CD4-positive, alpha-beta T cell treated with Interleukin-15 for 4 hours (primary cell): ENCODE results near the gene PFN3.
"Not testable (repeated sequence)": the region's sequence is repeated elsewhere in the genome, so short reads cannot be mapped to it uniquely, and the experiment has no call there.

Source experiments
- DNase-seq: peaks from one replicate; pipeline ENCODE4 v3.0.0-alpha.2; 2020; ENCODE audit warnings: low spot score

PFN3 gene

DNA sequence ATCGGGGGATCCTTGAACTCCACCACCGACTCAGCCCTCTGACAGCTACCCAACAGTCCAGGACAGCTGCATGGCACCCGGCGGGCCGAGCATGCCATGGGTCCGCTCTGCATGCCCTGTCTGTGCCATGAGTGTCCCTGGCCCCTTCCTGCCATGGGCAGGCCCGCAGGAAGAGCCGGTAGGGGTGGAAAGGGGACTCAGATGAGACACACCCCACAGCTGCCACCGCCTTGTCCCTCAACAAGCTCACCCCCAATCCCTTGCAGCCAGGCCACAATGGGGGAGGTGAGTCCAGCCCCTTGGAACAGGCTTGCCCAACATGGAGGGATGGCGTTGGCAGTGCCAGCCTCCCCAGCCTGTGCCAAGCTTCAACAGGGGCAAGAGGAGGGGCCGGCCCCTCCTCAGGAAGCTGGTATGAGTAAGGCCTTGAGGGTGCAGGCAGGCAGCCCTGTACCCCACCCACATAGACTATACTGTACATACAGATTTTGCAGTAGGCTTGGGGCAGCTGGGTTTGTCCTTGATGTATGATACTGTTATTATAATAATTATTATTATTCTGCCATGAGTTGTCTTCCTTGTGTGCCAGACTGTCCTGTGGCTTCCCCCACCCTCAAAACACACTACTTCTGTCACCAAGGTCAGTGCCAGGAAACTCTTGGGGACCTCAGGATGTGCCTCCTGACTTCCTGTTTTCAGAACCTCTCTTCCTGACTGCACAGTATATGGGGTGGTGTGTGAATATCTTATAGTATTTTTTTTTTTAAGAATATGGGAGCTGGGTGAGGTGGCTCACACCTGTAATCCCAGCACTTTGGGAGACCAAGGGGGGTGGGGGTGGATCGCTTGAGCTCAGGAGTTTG lies 28.2 kb downstream of the PFN3 start:
- DNase-seq, result peak; percentile 63

DNA sequence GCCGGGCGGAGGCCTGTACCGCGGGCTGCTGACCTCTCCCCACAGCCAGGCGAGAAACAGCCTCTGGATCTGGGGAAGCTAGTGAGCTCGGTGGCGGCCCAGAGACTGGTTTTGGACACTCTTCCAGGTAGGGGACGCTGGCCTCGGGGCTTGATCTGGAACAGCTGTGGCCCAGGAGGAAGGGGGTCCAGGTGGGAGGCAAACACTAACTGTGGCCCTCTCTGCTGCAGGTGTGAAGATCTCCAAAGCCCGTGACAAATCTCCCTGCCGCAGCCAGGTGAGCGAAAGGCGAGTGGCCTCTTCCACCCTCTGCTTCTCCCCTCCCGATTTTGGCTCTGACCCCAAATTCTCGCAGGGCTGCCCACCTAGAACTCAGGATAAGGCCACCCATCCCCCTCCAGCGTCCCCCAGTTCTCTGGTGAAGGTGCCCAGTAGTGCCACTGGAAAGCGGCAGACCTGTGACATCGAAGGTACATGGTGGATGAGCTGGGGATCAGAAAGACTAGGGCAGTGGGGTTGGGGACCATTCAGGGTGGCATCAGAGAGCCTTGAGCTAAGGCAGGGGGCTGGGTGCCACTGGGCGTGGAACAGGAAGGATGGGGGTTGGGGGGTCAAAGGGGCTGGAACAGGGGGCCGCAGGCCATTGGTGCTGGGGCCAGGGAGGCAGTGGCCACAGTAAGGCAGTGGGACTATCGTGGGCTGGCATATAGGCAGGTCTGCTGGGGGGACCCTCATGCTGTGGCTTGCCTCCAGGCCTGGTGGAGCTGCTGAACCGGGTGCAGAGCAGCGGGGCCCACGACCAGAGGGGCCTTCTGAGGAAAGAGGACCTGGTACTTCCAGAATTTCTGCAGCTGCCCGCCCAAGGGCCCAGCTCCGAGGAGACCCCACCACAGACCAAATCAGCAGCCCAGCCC lies 29.1 kb downstream of the PFN3 start:
- DNase-seq, result no peak

GRCh38 chr5:177370488-177371119 lies 29.9 kb downstream of the PFN3 start:
- DNase-seq, result peak; percentile 68

DNA sequence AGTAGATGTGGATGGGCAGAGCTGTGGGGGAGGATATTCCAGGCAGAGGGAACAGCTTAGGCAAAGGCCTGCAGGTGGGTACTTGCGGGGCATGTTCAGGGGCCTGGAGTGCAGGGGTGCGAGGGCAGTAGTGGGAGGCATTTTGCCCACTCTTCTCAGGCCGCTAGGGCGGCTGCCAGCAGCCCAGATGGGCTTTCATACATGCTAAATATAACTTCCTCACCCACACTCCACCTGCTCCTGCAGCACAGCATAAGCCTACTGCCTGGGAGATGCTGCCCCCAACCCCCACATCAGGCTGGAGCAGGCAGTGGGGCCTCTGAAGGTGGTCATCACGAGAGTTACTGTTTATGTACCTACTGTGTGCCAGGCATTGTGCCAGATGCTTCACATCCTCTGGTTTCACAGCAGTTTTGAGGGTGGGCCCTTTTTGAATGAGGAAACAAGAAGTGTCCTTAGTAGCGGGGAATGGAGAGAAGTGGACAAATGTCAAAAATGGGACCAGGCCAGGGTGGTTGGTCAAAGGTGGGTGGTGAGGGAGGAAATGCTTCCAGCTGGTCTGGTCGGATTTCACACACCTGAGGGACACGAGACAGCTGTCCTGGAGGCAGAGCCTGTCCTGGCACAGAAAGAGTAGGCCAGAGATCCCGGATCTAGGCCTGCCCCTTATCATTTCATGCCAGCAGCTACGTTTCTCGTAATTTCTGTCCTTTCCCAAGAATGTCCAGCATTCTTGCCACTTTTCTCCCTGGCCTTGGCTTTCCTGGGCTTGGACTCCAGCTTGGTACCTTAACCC lies 30.6 kb downstream of the PFN3 start:
- no peak for DNase-seq

GRCh38 chr5:177368869-177369644 lies 31.4 kb downstream of the PFN3 start:
- DNase-seq, result no peak

- no peak for DNase-seq
Observed at GRCh38 chr5:177367981-177368868, 32.2 kb downstream of the PFN3 start.

GRCh38 chr5:177367323-177367848 lies 33.1 kb downstream of the PFN3 start:
- DNase-seq, result no peak

GRCh38 chr5:177366528-177367322 lies 33.7 kb downstream of the PFN3 start:
- DNase-seq, result no peak

DNA sequence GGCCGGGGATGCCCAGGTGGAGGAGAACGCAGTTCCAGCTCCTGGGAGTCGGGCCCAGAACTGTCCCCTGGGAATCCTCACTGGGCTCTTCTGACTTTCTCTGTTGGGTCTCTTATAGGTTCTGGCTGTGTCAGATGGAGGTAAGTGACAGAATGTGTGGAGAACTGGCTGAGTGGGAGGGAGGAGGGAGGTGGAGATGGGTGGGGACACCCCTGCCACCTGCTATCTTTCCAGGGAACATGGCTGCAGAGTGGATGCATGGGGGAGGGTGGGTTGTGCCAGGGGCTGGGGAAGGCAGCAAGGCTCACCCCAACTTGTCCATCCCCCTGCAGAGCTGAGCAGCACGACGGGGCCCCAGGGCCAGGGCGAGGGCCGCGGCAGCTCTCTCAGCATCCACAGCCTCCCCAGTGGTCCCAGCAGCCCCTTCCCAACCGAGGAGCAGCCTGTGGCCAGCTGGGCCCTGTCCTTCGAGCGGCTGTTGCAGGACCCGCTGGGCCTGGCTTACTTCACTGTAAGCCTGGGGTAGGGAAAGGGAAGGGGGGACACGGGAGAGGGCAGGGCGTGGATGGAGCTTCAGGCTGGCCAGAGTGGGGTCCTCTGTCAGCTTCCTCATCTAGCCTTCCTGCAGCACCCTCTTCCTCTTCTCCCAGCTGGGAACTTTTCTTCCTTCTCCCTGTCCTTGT lies 34.5 kb downstream of the PFN3 start:
- no peak for DNase-seq

- no peak for DNase-seq
Observed at GRCh38 chr5:177364159-177364962, 36.1 kb downstream of the PFN3 start.

- DNase-seq, result no peak
Observed at GRCh38 chr5:177363565-177363964, 36.9 kb downstream of the PFN3 start.

- peak; percentile 80 for DNase-seq
Observed at GRCh38 chr5:177362610-177363507, 37.6 kb downstream of the PFN3 start.

- DNase-seq, result no peak
Observed at GRCh38 chr5:177362292-177362609, 38.2 kb downstream of the PFN3 start.

DNA sequence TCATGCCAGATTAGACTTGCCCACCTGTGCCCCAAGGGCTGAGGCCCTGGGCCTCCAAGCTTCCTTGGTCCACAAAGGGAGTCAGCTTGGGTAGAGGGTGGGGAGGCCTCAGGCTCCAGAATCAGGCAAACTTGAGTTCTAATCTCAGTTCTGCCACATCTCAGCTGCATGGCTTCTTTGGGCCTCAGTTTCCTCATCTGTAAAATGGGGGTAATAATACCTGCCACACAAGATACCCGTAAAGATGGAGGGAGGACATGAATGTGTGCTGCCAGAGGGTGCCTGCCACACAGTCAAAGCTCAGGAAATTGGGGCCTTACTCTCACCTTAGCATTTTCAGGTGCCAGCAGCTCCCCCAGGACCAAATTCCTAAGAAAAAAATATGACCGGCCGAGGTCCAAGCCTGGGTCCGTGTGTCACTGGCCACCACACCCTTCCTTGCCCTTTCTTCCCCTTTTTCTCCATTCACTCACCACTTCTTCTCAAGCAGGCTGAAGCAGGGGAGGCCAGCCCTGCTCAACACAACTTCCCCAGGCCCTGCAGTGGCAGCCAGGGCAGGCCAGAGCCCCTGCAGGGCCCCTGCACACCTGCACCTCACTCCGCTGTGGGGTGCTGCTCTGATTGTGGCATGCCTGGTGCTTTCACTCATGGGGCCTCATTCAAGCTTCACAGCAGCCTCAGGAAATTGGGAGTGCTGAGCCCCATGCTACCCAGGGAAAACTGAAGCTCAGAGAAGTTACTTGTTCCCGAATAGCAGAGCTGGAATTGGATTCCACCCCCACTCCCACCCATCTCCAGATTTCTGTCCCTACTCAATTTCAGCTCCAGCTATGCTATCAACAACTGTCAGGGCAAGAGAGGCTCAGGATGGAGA lies 38.8 kb downstream of the PFN3 start:
- no peak for DNase-seq

DNA sequence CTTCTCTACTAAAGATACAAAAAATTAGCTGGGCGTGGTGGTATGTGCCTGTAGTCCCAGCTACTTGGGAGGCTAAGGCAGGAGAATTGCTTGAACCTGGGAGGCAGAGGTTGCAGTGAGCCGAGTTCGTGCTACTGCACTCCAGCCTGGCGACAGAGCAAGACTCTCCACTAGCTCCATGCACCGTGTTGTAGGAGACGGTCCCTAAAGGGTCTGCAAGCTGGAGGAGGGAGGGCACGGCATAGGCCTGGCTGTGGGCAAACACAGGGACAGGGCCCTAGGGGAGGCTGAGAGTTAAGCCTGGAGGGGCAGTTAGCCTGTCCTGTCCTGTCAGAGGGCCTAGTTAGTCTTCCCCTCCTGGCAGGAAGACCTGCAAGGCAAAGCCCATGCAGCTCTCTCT lies 39.7 kb downstream of the PFN3 start:
- not testable (repeated sequence) for DNase-seq
